Endothelial cell of umbilical vein (primary cell): ENCODE measurements around the gene C14orf93. TPM values are rescaled to one million over a fixed set of nuclear protein-coding genes. Genes with fewer than 3 reads are reported as not detected.

Experiments used
- BruUV-seq: library from RNA; stranded (reverse); fragments of 400-500 nt; replicated peaks from 2 replicates; lab custom pipeline; 2021; lab: Mats Ljungman, UMichigan
- CTCF ChIA-PET: fragments of 300-600, 350-600 bp; sonication (Branson Sonifier 250); formaldehyde crosslinking; loops from one replicate; lab custom pipeline; 2021; ENCODE audit warnings: antibody characterized with exemption, inconsistent platforms; lab: Charles Lee
- POLR2A ChIA-PET: fragments of 300-600, 350-600 bp; sonication (Branson Sonifier 250); formaldehyde crosslinking; loops from one replicate; lab custom pipeline; 2021; ENCODE audit warnings: antibody characterized with exemption, inconsistent platforms; lab: Charles Lee
- DNase-seq: peaks from one replicate; pipeline ENCODE4 v3.0.0-alpha.2; 2011; ENCODE audit warnings: low read depth, low spot score
- FAIRE-seq: peaks from 2 replicates; lab custom pipeline; 2011; peaks lifted over from hg19 to GRCh38; lab: Jason Lieb, UNC
- H2AFZ ChIP-seq: 2 replicates; pipeline ENCODE4 v1.6.0; 2012; ENCODE audit warnings: low read depth, low read length, control low read depth, inconsistent platforms
- H3K27ac ChIP-seq: 2 replicates; pipeline ENCODE4 v1.5.1; 2011; ENCODE audit warnings: low read depth, mild to moderate bottlenecking, control low read depth, low read length, moderate library complexity; ENCODE audit not compliant: insufficient read depth
- H3K27me3 ChIP-seq, 2 experiments: 2 replicates each; pipeline versions ENCODE4 v1.6.0 to v1.6.1; 2011; ENCODE audit warnings: low read length in 2 of 2, mixed read lengths in 1 of 2; ENCODE audit not compliant: control insufficient read depth in 2 of 2, insufficient read depth in 2 of 2
- H3K36me3 ChIP-seq, 2 experiments: 2 replicates in 1 of 2; 3 replicates in 1 of 2; pipeline ENCODE4 v1.5.1; 2011; ENCODE audit warnings: low read length in 2 of 2, mild to moderate bottlenecking in 1 of 2, moderate library complexity in 1 of 2; ENCODE audit not compliant: control insufficient read depth in 2 of 2, insufficient read depth in 2 of 2; ENCODE audit errors: extremely low read depth in 1 of 2
- H3K4me1 ChIP-seq: 3 replicates; pipeline ENCODE4 v1.5.1; 2011; ENCODE audit warnings: mild to moderate bottlenecking, low read length; ENCODE audit not compliant: control insufficient read depth, insufficient read depth; ENCODE audit errors: extremely low read depth
- H3K4me2 ChIP-seq: 2 replicates; pipeline ENCODE4 v1.6.1; 2011; ENCODE audit warnings: low read length, control low read depth, mixed read lengths; ENCODE audit not compliant: insufficient read depth
- H3K4me3 ChIP-seq, 3 experiments: fragments of 200-600 bp in 1 of 3; sonication (generic), shearing (Covaris generic) in 1 of 3; replicated peaks in 1 of 3; 2 replicates each; pipeline ENCODE4 v1.5.1; 2011 to 2016; ENCODE audit warnings: control low read depth in 3 of 3, low read length in 3 of 3, mild to moderate bottlenecking in 2 of 3, inconsistent platforms in 1 of 3, low read depth in 1 of 3, moderate library complexity in 1 of 3; ENCODE audit not compliant: insufficient read depth in 1 of 3
- H3K79me2 ChIP-seq: 2 replicates; pipeline ENCODE4 v1.6.0; 2012; ENCODE audit warnings: low read length, inconsistent platforms; ENCODE audit not compliant: control insufficient read depth, insufficient read depth
- H3K9ac ChIP-seq: replicated peaks from 2 replicates; pipeline ENCODE3; 2011; ENCODE audit warnings: low read length, control low read depth; ENCODE audit not compliant: insufficient read depth; ENCODE audit errors: extremely low read depth
- H3K9me1 ChIP-seq: replicated peaks from 3 replicates; pipeline ENCODE4 v1.6.0; 2011; ENCODE audit warnings: mild to moderate bottlenecking, low read length; ENCODE audit not compliant: control insufficient read depth, insufficient read depth; ENCODE audit errors: extremely low read depth
- H3K9me3 ChIP-seq: replicated peaks from 2 replicates; pipeline ENCODE4 v1.5.1; 2012; ENCODE audit warnings: low read length, inconsistent platforms; ENCODE audit not compliant: control insufficient read depth, insufficient read depth
- H4K20me1 ChIP-seq: replicated peaks from 2 replicates; pipeline ENCODE3; 2011; ENCODE audit warnings: mild to moderate bottlenecking, low read length; ENCODE audit not compliant: control insufficient read depth, insufficient read depth; ENCODE audit errors: extremely low read depth
- FOS ChIP-seq: IDR thresholded peaks from 2 replicates; pipeline ENCODE4 v1.6.1; 2011; ENCODE audit warnings: mild to moderate bottlenecking, low read length, moderate library complexity, borderline replicate concordance; ENCODE audit not compliant: insufficient read depth
- GATA2 ChIP-seq: IDR thresholded peaks from 2 replicates; pipeline ENCODE4 v1.7.0; 2011; ENCODE audit warnings: low read depth, mild to moderate bottlenecking, moderate library complexity, mixed read lengths, low read length; ENCODE audit not compliant: insufficient read length, insufficient read depth
- MYC ChIP-seq: IDR thresholded peaks from one replicate; pipeline ENCODE4 v1.6.1; 2011; ENCODE audit warnings: mild to moderate bottlenecking, low read depth, low read length
- POLR2A ChIP-seq: IDR thresholded peaks from 2 replicates; pipeline ENCODE4 v1.6.1; 2012; ENCODE audit warnings: low read depth, mild to moderate bottlenecking, control low read depth, low read length
- POLR2AphosphoS5 ChIP-seq: IDR thresholded peaks from 2 replicates; pipeline ENCODE4 v1.6.1; 2012; ENCODE audit warnings: low read depth, mild to moderate bottlenecking, control low read depth, low read length, moderate library complexity; ENCODE audit not compliant: insufficient read depth
- dilution Hi-C: fragments of 300-500 bp; cut with MboI; formaldehyde crosslinking; loops from one replicate; pipeline ENCODE4 v1.15.0; 2019; ENCODE audit warnings: low sequenced_read_pairs; ENCODE audit not compliant: extremely low pct_ligation_motif_present
- intact Hi-C: fragments of 100-400 bp; cut with micrococcal nuclease; formaldehyde crosslinking; loops from one replicate; pipeline ENCODE4 v1.10.0; 2022
- polyA plus RNA-seq, 4 experiments: library from polyadenylated mRNA; depleted of rRNA in 3 of 4; stranded (reverse) in 3 of 4; unstranded in 1 of 4; fragments of >200 nt; gene quantifications; 2 replicates each; pipeline versions ENCODE4 v1.2.1 to v1.2.3, GENCODE V29; 2011 to 2012; ENCODE audit warnings: missing spikeins in 1 of 4
- total RNA-seq: library from RNA; stranded (reverse); gene quantifications from 2 replicates; pipeline ENCODE4 v1.2.3, GENCODE V29; 2021
- TF ChIP-seq, protein P1 (sequence below), 2 donors: IDR thresholded peaks; 1 replicate in 1 of 2; 2 replicates in 1 of 2; pipeline ENCODE4 v1.5.1; 2011; ENCODE audit warnings: low read length in 2 of 2, mild to moderate bottlenecking in 2 of 2, moderate library complexity in 2 of 2, control low read depth in 1 of 2, inconsistent platforms in 1 of 2, low read depth in 1 of 2; ENCODE audit not compliant: insufficient read depth in 1 of 2; ENCODE audit errors: extremely low read depth in 1 of 2

The C14orf93 gene
- total and polyA plus RNA-seq, 2 donors (not counting 3 experiments of a cell fraction or from before 2014, with no cell fraction given), result 7.1 to 9.2 TPM

- H2AFZ ChIP-seq, result peak overlapping the region; percentile 56
- DNase-seq (peak; percentile 49), FAIRE-seq (peak; percentile 88)
- no peak overlapping the region for H3K9ac ChIP-seq
- no peaks in the 10 kb centered on the region for H3K36me3 ChIP-seq
- H3K9me3 ChIP-seq, result no peaks in the 10 kb centered on the region
- no peaks in the 10 kb centered on the region for H3K79me2 ChIP-seq
- BruUV-seq, result no TSS peak
- ChIA-PET POLR2A (interaction anchor here (0.6 to 2.0 kb wide), 4 partner anchors 8 to 63 kb away, joined by 3 to 6 read pairs (median 3); no protein-coding TSS in a partner anchor), CTCF (interaction anchor here (0.6 to 17.1 kb wide), 42 partner anchors 9 to 438 kb away, joined by 3 to 1071 read pairs (median 5); partner anchors contain the start of genes AJUBA, CDH24, HAUS4 and LRP10)
- no peaks in the 10 kb centered on the region for H4K20me1 ChIP-seq
- H3K9me1 ChIP-seq, result no peaks in the 10 kb centered on the region
- no peak overlapping the region for H3K4me3 ChIP-seq
- intact Hi-C loops, result loop anchor here (1.0 to 5.0 kb wide), 3 partner anchors 52 to 112 kb away; no protein-coding TSS in a partner anchor
- H3K4me1 ChIP-seq, result peaks cover 4% of the 10 kb centered on the region
- TF ChIP-seq MYC, result no peak
- TF ChIP-seq FOS, result no peak
- no peak for TF ChIP-seq GATA2
- TF ChIP-seq, protein P1, sequence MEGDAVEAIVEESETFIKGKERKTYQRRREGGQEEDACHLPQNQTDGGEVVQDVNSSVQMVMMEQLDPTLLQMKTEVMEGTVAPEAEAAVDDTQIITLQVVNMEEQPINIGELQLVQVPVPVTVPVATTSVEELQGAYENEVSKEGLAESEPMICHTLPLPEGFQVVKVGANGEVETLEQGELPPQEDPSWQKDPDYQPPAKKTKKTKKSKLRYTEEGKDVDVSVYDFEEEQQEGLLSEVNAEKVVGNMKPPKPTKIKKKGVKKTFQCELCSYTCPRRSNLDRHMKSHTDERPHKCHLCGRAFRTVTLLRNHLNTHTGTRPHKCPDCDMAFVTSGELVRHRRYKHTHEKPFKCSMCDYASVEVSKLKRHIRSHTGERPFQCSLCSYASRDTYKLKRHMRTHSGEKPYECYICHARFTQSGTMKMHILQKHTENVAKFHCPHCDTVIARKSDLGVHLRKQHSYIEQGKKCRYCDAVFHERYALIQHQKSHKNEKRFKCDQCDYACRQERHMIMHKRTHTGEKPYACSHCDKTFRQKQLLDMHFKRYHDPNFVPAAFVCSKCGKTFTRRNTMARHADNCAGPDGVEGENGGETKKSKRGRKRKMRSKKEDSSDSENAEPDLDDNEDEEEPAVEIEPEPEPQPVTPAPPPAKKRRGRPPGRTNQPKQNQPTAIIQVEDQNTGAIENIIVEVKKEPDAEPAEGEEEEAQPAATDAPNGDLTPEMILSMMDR (IDR thresholded peaks at IDR 0.05; ENCODE audit: extremely low read depth in 1 of 2, insufficient read depth in 1 of 2, low read depth in 1 of 2, low read length in 2 of 2), result peak; percentile 54 to 64
- TF ChIP-seq POLR2AphosphoS5, result no peak
- no peak for TF ChIP-seq POLR2A
- dilution Hi-C loops, result no loop called here
- H3K27me3 ChIP-seq, result no peaks in the 10 kb centered on the region
- H3K4me2 ChIP-seq, result no peak overlapping the region
- H3K27ac ChIP-seq, result no peak overlapping the region
Measured at GRCh38 chr14:22994762-22995275, 15.1 kb downstream of the C14orf93 start.
